Endothelial cell of umbilical vein (primary cell): ENCODE data around the gene FAM120B.

ENCODE experiments used
- CTCF ChIP-seq, 2 donors: IDR thresholded peaks; 1 replicate in 1 of 2; 2 replicates in 1 of 2; pipeline ENCODE4 v1.5.1; 2011; ENCODE audit warnings: low read length in 2 of 2, mild to moderate bottlenecking in 2 of 2, moderate library complexity in 2 of 2, control low read depth in 1 of 2, inconsistent platforms in 1 of 2, low read depth in 1 of 2; ENCODE audit not compliant: insufficient read depth in 1 of 2; ENCODE audit errors: extremely low read depth in 1 of 2
- EZH2 ChIP-seq: IDR thresholded peaks from 2 replicates; pipeline ENCODE4 v1.6.1; 2012; ENCODE audit warnings: borderline replicate concordance, low read depth, mild to moderate bottlenecking, moderate library complexity, low read length, inconsistent platforms; ENCODE audit not compliant: severe bottlenecking
- MAX ChIP-seq: IDR thresholded peaks from 2 replicates; pipeline ENCODE4 v1.6.1; 2011; ENCODE audit not compliant: insufficient read depth, insufficient read length
- POLR2A ChIP-seq: IDR thresholded peaks from 2 replicates; pipeline ENCODE4 v1.6.1; 2012; ENCODE audit warnings: low read depth, mild to moderate bottlenecking, control low read depth, low read length
- POLR2AphosphoS5 ChIP-seq: IDR thresholded peaks from 2 replicates; pipeline ENCODE4 v1.6.1; 2012; ENCODE audit warnings: low read depth, mild to moderate bottlenecking, control low read depth, low read length, moderate library complexity; ENCODE audit not compliant: insufficient read depth

- TF ChIP-seq POLR2AphosphoS5 (no peak), EZH2 (no peak), CTCF (IDR thresholded peaks at IDR 0.05; ENCODE audit: extremely low read depth in 1 of 2, insufficient read depth in 1 of 2, low read depth in 1 of 2, low read length in 2 of 2) (no peak), MAX (no peak), POLR2A (no peak)
These were observed 148.9 kb downstream of the FAM120B start for GRCh38 chr6:170455335-170455979.
